Stomach (tissue), 4 donors: Measurements from ENCODE around the gene CEP170.
"Not testable (repeated sequence)": the region's sequence is repeated elsewhere in the genome, so short reads cannot be mapped to it uniquely, and the experiment has no call there.

ENCODE experiments used
- CTCF ChIP-seq, 7 experiments: fragments of 450-650 bp in 4 of 7; fragments of 200-600 bp in 3 of 7; sonication (generic) in 3 of 7; IDR thresholded peaks; one replicate each; pipeline ENCODE4 v1.5.1; 2016 to 2019; ENCODE audit warnings: antibody characterized with exemption in 7 of 7, control low read depth in 2 of 7, mild to moderate bottlenecking in 1 of 7
- POLR2A ChIP-seq, 4 donors: fragments of 450-650 bp; IDR thresholded peaks; one replicate each; pipeline ENCODE4 v1.6.1; 2016; ENCODE audit warnings: antibody characterized with exemption in 4 of 4, control low read depth in 2 of 4, mild to moderate bottlenecking in 1 of 4, moderate library complexity in 1 of 4

DNA sequence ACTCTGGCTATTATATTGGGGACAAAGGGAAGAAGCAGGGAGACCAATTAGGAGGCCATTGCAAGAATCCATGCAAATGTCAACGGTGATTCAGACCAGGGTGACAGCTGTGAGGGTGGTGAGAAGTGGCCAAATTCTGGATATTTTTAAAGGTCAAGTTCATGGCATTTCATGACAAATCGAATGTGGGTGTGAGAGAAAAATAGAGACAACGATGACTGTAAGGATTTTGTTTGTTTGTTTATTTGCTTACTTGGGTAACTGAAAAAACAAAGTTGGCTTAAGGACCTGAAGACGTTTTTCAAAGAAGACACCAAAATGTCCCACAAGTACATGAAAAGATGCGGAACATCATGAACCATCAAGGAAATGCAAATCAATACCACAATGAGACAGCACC is 150.6 kb downstream of the CEP170 start:
- TF ChIP-seq CTCF, POLR2A (IDR thresholded peaks at IDR 0.05): not testable (repeated sequence)
